Mucosa of descending colon (tissue), 3 donors: ENCODE measurements around the gene ATN1. TPM values are rescaled to one million over a fixed set of nuclear protein-coding genes. Genes with fewer than 3 reads are reported as not detected.

Experiments used
- ATAC-seq: fragments of 200-7000 bp; cut with Tn5 transposase; one replicate; pipeline ENCODE4 v1.9.1; 2020; ENCODE audit warnings: mild to moderate bottlenecking, moderate library complexity
- DNase-seq, 3 donors: peaks; one replicate each; pipeline ENCODE4 v3.0.0-alpha.2; 2020
- H3K36me3 ChIP-seq: fragments of 200-600 bp; one replicate; pipeline ENCODE4 v1.8.0; 2021; ENCODE audit warnings: low read depth, mild to moderate bottlenecking
- H3K4me1 ChIP-seq: fragments of 200-600 bp; one replicate; pipeline ENCODE4 v1.8.0; 2021; ENCODE audit warnings: low read depth, mild to moderate bottlenecking
- H3K4me3 ChIP-seq: fragments of 200-600 bp; one replicate; pipeline ENCODE4 v1.8.0; 2021; ENCODE audit warnings: mild to moderate bottlenecking
- H3K9me3 ChIP-seq: fragments of 200-600 bp; one replicate; pipeline ENCODE4 v1.8.0; 2021; ENCODE audit warnings: mild to moderate bottlenecking
- intact Hi-C, 2 donors: fragments of 100-400 bp; cut with DNase I in 1 of 2; cut with micrococcal nuclease in 1 of 2; formaldehyde crosslinking; loops; one replicate each; pipeline versions ENCODE4 v1.11.0 to v1.11.1; 2022; cut with DNase I, micrococcal nuclease
- total RNA-seq, 3 donors: library from RNA; stranded (reverse); fragmentation: NEBNext Ultra II Directional in 2 of 3; extraction: Animal tissue kit (Norgen Biotek cat#: 25700) in 2 of 3; gene quantifications; one replicate each; pipeline versions ENCODE4 v1.2.1 to v1.2.4, GENCODE V29; 2021 to 2023
- TF ChIP-seq, protein P1 (sequence below): fragments of 200-600 bp; IDR thresholded peaks from one replicate; pipeline ENCODE4 v1.8.0; 2022; ENCODE audit warnings: antibody characterized with exemption, mild to moderate bottlenecking
- donor health status: DM: no; HTN: no; CAD: no; lungs with moderate emphysema.
- donor health status: DM: no; HTN: no; CAD: no.
- donor health status: DM: no; HTN: yes; CAD: no.

The ATN1 gene
- total RNA-seq, 3 donors from 2014 or later, result 68.5 to 208 (median 82.4) TPM

GRCh38 chr12:6894321-6894720, 33.4 kb upstream of the ATN1 start:
- no peak for ATAC-seq
- Histone ChIP-seq H3K4me1 (peaks cover under 1% of the 10 kb centered on the region), H3K36me3 (no peaks in the 10 kb centered on the region), H3K4me3 (no peak overlapping the region), H3K9me3 (no peaks in the 10 kb centered on the region)
- no peak for DNase-seq
- intact Hi-C loops, result no loop called here
- TF ChIP-seq, protein P1, sequence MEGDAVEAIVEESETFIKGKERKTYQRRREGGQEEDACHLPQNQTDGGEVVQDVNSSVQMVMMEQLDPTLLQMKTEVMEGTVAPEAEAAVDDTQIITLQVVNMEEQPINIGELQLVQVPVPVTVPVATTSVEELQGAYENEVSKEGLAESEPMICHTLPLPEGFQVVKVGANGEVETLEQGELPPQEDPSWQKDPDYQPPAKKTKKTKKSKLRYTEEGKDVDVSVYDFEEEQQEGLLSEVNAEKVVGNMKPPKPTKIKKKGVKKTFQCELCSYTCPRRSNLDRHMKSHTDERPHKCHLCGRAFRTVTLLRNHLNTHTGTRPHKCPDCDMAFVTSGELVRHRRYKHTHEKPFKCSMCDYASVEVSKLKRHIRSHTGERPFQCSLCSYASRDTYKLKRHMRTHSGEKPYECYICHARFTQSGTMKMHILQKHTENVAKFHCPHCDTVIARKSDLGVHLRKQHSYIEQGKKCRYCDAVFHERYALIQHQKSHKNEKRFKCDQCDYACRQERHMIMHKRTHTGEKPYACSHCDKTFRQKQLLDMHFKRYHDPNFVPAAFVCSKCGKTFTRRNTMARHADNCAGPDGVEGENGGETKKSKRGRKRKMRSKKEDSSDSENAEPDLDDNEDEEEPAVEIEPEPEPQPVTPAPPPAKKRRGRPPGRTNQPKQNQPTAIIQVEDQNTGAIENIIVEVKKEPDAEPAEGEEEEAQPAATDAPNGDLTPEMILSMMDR, result no peak

DNA sequence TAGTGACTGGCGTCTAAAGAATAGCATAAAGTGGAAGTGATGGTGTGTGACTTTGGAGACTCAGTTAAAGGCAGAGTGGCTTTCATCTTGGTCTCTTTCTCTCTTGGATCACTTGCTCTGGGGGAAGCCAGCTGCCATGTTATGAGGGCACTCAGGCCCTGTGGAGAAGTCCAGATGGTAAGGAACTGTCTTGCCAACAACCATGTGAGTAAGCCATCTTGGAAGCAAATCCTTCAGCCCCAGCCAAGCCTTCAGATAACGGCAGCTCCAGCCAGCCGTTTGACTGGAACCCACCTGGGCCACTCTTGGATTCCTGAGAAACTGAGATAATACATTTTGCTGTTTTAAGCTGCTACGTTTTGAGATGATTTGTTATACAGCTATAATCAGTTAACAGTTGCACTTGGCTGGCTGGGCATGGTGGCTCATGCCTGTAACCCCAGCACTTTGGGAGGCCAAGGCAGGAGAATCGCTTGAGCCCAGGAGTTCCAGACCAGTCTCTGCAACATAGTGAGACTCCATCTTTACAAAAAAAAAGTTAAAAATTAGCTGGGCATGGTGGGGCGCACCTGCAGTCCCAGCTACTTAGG, 30.8 kb upstream of the ATN1 start:
- Histone ChIP-seq H3K9me3 (no peaks in the 10 kb centered on the region), H3K4me3 (no peak overlapping the region), H3K4me1 (peaks cover 13% of the 10 kb centered on the region), H3K36me3 (no peaks in the 10 kb centered on the region)
- TF ChIP-seq, protein P1, result no peak
- intact Hi-C loops, result no loop called here
- DNase-seq (no peak), ATAC-seq (no peak)

DNA sequence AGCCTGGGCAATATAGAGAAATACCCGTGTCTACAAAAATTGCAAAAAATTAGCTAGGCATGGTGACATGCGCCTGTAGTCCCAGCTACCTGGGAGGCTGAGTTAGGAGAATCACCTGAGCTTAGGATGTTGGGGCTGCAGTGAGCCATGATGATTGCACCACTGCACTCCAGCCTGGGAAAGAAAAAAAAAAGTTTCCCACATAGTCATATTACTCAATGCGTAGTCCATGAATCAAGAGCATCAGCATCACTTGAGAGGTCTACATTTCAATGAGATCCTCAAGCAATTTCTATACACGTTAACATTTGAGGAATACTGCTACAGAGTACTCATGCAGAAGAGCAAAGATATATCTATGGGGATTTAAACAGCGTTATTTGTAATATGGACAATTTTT, 28.3 kb upstream of the ATN1 start:
- no peaks in the 10 kb centered on the region for H3K36me3 ChIP-seq
- H3K4me1 ChIP-seq, result peaks cover 16% of the 10 kb centered on the region
- TF ChIP-seq, protein P1, result no peak
- intact Hi-C loops, result no loop called here
- no peak for ATAC-seq
- no peak for DNase-seq
- no peaks in the 10 kb centered on the region for H3K9me3 ChIP-seq
- no peak overlapping the region for H3K4me3 ChIP-seq

GRCh38 chr12:6899837-6900519, 27.8 kb upstream of the ATN1 start:
- peak; percentile 82 for ATAC-seq
- H3K36me3 ChIP-seq, result no peaks in the 10 kb centered on the region
- H3K9me3 ChIP-seq, result no peaks in the 10 kb centered on the region
- DNase-seq, result peak; percentile 85 to 89 (median 85)
- H3K4me3 ChIP-seq, result no peak overlapping the region
- TF ChIP-seq, protein P1, result no peak
- intact Hi-C loops, result no loop called here
- peaks cover 16% of the 10 kb centered on the region for H3K4me1 ChIP-seq

GRCh38 chr12:6902448-6902847, 25.3 kb upstream of the ATN1 start:
- no peak for ATAC-seq
- TF ChIP-seq, protein P1, result no peak

More at GRCh38 chr12:6902448-6902847, 25.3 kb upstream of the ATN1 start:
- Histone ChIP-seq H3K4me3 (no peak overlapping the region), H3K36me3 (no peaks in the 10 kb centered on the region), H3K9me3 (no peaks in the 10 kb centered on the region), H3K4me1 (peaks cover 16% of the 10 kb centered on the region)
- intact Hi-C loops, result no loop called here
- no peak for DNase-seq
